GM21367 (cell line): Measurements from ENCODE around the gene MATN1.
A peak's percentile ranks its signal among the peaks of the same experiment; 100 is the strongest.

Source experiments
- ATAC-seq: cut with Tn5 transposase; IDR thresholded peaks from one replicate; pipeline ENCODE4 v1.9.1; 2021; ENCODE audit not compliant: unreplicated experiment

Gene MATN1

GRCh38 chr1:30719406-30720270 lies 3.7 kb downstream of the MATN1 start:
- ATAC-seq = no peak

- ATAC-seq = peak; percentile 51
These were observed 4.6 kb downstream of the MATN1 start for GRCh38 chr1:30718636-30719405.

GRCh38 chr1:30718091-30718635 lies 5.2 kb downstream of the MATN1 start:
- ATAC-seq = peak; percentile 78

GRCh38 chr1:30716646-30717045 lies 6.7 kb downstream of the MATN1 start:
- no peak for ATAC-seq

GRCh38 chr1:30715886-30716285 lies 7.5 kb downstream of the MATN1 start:
- ATAC-seq = no peak

GRCh38 chr1:30715216-30715615 lies 8.2 kb downstream of the MATN1 start:
- no peak for ATAC-seq

GRCh38 chr1:30714536-30715090 lies 8.8 kb downstream of the MATN1 start:
- no peak for ATAC-seq

GRCh38 chr1:30714025-30714424 lies 9.4 kb downstream of the MATN1 start:
- ATAC-seq = no peak

- ATAC-seq = no peak
These were observed 10.1 kb downstream of the MATN1 start for GRCh38 chr1:30713311-30713710.

GRCh38 chr1:30712583-30712982 lies 10.8 kb downstream of the MATN1 start:
- ATAC-seq = no peak

- ATAC-seq = no peak
These were observed 13.0 kb downstream of the MATN1 start for GRCh38 chr1:30710407-30710806.

- ATAC-seq = no peak
These were observed 15.0 kb downstream of the MATN1 start for GRCh38 chr1:30708361-30708728.

- no peak for ATAC-seq
These were observed 15.7 kb downstream of the MATN1 start for GRCh38 chr1:30707412-30708360.

- no peak for ATAC-seq
These were observed 16.9 kb downstream of the MATN1 start for GRCh38 chr1:30706528-30706927.

GRCh38 chr1:30705698-30706097 lies 17.7 kb downstream of the MATN1 start:
- ATAC-seq = no peak

GRCh38 chr1:30704765-30705509 lies 18.4 kb downstream of the MATN1 start:
- ATAC-seq = no peak

- no peak for ATAC-seq
These were observed 19.1 kb downstream of the MATN1 start for GRCh38 chr1:30704271-30704670.

- ATAC-seq = no peak
These were observed 20.6 kb downstream of the MATN1 start for GRCh38 chr1:30702823-30703222.

- ATAC-seq = no peak
These were observed 22.1 kb downstream of the MATN1 start for GRCh38 chr1:30701258-30701633.
